Activated CD4-positive, alpha-beta T cell treated with anti-CD3 and anti-CD28 coated beads, Interleukin-2, amount 50 U/mL, for 24 hours (primary cell): ENCODE results near the gene TMSB10.

Experiments
- DNase-seq, 2 donors: peaks; one replicate each; pipeline ENCODE4 v3.0.0-alpha.2; 2020; ENCODE audit warnings: low read depth in 1 of 2, low spot score in 1 of 2

Gene TMSB10

DNA sequence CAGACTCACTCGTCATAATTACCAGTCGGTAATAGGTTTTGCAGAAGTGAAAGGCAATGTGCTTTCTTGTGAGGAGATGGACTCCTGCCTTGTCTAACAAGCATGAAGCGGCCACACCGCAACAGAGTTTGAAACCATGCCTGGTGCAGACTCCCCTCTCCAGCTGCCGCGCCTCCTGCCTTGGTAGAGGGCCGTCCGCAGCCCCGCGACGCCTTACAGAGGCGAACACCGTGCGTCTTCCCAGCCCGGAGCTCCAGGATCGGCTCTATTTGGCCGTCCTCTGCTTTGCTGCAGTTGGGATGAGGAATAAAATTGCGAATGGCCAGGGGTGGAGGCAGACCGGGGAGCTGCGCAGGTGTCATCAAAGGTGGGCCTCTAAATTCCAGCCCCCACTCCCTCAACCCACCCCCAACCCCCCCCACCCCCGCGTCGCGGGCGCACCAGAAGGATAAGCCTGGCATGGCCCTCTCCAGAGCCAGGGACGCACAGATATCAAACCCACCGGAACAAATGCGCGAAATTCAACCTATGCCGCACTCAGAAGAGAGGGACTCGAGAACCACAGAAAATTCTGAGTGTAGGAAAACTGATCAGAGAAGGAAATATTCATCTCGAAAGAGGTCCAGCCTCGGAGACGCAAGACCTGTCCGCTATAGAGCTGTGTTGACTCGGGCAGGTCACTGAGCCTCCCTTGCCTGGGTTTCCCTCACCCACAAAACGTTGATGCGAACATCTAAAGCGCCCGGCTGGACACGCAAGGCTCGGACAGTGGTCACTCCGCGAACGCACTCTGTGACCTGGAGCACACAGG, 25.7 kb upstream of the TMSB10 start:
- DNase-seq, result no peak

DNA sequence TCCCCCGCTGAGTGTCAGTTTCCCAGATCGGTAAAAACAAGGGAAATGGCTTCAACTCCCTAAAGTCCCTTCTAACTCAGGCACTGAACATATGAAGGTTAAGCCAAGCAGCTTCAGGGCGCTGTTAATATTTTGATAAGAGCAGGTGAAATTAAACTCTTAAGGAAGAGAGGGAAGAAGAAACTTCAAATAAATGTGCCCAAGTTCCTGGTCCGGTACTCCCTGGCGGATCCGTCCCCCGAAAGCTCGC, 25.1 kb upstream of the TMSB10 start:
- DNase-seq, result no peak

DNA sequence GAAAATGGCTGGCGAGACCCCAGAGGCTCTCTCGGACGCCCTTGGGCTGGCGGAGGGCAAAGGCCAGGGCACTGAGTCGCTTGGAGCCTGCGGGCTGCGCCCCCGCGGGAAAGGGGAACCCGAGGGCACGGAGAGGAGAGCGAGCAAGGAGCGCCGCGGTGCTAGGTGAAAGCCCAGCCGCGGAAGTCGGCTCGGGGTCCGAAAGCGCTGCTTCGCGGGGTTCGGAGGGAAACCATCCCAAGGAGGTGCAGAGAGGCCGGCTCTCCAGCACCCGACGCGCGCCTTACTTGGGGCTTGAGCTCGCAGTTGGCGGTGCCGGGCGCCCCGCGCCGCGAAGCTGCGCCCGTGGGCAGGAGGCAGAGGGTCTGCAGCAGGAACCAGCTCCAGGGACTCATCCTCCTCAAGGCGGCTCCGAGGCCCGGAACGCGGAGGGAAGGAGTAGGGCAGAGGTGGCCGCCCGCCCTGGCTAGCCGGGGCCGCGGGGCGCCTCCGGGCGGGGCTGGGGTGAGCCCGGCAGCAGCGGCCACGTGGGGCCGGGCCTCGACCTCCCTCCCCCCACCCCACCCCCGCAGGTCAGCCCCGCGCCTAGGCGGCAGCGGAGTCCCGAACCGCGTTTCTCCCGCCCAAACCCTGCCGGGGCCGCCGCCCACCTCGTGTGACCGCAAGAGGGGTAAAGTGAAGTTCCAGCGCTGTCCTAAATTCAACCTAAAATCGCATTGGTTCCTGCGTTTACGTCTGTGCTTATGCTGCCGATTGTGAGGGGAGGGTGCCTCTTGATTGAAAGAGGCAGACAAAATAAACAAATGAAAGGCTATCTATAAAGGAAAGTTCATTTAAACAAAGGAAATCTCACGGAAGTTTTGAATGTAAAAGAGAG, 24.6 kb upstream of the TMSB10 start, which contains the start of gene TRABD2A:
Gene TRABD2A (minus strand): TSS at position 440 of the 877 bp plus-strand sequence. CDS start 45 bp downstream, at position 395.
- DNase-seq, result peak; percentile 32 to 40

DNA sequence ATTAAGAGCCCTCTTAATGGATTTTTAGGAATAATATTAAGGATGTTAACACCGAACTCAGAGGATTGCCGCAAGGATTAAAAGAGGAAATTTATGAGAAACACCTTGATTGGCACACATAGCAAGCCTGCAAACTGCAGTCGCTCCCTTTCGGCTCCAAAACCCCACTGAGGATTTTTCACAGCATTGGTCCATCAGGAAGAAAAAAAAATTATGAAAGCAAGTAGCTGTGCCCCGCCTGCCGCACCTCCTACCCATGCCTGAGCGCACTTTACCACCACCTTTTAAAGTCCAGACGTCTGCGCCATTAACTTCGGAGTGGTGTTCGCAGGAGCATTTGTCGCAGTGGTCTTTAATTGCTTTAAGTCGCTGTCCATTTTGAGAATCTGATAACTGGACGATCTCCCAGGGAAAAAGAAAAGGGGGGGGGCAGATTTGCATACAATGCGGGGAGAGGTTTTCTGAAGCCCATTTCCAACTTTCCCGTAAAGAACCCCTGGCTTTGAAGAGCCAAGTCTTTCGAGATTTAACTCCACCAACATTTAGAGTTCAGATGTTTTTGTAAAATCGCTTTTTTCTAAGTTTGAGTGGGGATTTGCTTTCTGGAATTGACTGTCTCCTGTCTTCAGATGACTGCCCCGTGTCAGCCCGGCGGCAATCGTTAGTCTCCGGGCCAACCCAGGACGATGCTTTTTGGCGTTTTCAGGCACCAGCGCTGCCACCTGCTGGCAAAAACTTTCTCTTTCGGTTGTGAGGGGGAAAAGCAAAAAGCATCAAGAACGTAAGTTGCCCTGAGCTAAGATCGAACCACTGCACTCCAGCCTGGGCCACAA, 23.7 kb upstream of the TMSB10 start:
- peak; percentile 73 to 85 for DNase-seq

DNA sequence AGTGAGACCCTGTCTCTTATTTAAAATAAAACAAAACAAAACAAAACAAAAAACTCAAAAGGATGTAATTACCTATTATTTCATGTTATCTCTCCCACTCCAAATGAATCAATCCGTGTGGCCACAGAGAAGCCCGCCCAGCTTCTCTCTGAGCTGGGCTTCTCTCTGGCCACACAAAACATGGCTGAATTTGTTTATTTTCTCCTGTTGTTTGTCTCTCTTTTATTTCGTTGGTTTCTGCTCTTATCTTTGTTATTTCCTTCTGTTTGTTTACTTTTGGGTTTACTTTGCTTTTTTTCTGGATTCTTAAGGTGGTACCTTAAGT, 23.1 kb upstream of the TMSB10 start:
- DNase-seq, result no peak

DNA sequence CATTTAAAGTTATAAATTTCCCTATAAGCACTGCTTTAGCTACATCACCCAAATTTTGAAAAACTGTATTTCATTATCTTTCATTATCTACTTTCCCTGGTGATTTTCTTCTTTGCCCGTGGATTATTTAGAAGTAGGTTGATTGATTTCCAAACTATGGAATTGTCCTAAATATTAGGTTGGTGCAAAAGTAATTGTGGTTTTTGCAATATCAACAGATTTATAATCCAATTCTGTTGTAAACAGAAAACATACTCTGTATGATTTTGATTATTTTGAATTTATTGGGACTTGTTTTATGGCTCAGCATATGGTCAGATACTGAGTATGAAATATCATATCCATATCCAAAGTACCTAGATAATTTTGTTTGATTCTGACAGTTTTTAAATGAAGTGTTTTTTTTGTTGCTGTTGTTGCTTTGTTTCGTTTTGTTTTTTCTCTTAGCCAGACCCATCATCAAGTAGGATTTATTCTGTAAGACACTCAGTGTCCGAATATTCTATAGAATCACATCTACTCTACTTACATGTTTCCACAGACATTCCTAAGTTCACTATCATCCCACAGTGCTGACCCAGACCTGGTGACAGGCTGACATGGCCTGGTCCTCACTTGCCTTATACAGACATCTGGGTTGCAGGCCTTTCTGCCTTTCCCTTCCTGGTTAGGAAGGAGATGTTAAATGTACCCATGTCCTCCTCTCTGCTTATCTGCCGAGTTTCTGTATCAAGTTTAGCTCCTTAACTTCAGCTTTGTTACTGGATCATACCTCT, 22.5 kb upstream of the TMSB10 start:
- DNase-seq, result no peak

DNA sequence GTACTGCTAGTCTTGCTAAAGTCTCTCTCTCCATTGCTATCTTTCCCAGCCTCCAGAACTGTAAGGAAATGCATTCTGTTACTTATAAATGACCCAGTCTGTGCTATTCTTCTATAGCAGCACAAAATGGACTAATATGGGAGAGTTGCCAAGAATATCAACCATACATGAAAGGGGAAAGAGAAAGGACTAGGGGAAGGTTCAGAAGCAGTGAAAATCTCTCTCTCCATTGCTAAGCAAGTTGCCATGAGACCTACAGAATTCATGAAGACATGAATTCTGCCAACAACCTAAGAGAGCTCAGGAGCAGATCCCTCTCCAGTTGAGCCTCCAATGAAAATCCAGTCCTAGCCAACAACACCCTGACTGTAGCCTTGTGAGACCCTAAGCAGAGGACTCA, 21.0 kb upstream of the TMSB10 start:
- no peak for DNase-seq

DNA sequence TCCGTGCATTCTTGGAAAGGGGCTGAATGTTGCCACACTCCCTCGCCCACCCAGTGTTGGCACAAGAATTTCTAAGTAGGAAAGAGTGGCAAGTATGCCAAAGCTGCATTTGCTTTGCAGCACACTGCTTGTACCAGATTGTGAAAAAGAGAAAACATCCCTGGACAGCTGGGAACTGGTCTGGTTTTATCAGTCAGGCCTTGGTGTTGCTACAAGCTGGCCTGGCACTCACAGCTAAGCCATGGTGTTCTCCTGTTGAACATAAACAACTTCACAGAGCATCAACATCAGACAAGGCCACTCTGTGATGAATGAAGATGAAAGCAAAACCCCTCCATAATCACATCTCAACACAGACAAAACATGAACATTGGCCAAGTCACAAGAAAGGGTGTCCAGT, 20.3 kb upstream of the TMSB10 start:
- no peak for DNase-seq

DNA sequence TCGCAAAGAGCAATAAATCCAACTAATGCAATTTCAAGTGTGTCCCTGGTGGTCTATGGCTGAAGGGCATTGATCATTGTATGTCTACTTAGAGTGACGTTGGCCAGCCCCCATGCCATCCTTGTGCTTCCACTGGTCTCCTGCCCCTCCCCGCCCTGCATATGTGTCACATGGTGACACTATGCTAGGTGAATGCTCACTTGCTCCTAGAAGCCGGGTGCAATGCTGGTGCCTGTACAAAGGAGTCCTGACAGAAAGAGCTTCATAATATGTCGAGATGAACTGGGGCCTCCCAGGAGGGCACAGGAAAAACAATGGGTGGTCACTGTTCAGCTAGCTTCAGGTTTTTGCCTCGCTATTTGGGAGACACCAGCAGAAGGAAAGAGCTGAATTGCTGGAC, 18.7 kb upstream of the TMSB10 start:
- DNase-seq, result no peak

DNA sequence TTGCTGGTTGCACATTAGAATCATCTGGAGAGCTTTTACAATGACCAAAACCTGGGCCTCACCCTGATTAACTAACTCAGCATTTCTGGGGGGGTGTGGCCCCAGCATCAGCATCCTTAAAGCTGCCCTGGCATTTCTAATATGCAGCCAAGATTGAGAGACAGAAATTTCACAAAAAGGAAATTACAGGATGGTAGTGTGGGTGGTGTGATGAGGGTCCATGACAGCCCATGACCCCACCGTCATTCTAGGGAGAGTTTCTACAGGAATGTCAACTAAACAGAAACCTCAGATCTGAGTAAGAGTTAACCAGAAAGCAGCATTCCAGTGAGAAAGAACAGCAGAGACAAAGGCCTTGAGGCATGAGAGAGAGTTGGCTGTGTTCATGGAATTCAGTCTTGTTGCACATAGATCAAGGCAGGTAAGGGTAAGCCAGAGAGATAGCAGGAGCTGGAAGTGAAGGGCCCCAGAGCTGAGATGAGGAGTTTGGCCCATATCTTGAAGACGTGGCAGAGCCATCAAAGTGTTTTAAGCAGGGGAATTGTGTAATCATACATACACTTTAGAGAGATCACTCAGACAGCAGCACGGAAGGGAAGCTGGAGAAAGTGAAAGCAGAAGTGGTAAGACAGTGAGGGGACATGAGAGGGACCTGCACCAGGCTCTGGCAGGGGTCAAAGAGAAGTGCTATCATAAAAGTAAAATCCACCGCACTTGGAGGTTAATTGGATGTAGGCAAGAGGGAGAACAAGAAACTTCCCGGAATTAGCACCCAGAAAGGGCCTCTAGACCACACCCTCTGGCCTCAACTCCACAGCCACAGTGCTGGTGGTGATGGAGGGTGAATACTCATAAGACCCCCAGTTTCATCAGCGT, 16.8 kb upstream of the TMSB10 start:
- peak in 1 of 2 donors; percentile 39 for DNase-seq

DNA sequence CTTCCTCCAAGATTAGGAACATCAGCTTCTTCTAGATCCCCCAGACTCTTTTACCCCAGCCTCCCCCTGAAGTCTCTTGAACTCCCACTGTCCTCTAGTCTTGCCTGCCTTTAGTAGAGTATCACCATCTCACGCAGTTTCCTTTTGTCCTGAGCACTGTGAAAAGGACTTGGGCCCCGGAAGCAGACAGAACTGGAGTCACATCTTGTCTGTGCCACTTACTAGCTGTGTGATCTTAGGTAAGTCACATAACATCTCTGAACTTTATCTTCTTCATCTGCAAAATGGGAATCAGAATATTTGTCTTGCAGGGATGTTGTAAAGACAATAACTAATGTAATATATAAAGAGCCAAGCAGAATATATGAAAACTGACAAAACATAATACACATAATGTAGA, 16.1 kb upstream of the TMSB10 start:
- no peak for DNase-seq

DNA sequence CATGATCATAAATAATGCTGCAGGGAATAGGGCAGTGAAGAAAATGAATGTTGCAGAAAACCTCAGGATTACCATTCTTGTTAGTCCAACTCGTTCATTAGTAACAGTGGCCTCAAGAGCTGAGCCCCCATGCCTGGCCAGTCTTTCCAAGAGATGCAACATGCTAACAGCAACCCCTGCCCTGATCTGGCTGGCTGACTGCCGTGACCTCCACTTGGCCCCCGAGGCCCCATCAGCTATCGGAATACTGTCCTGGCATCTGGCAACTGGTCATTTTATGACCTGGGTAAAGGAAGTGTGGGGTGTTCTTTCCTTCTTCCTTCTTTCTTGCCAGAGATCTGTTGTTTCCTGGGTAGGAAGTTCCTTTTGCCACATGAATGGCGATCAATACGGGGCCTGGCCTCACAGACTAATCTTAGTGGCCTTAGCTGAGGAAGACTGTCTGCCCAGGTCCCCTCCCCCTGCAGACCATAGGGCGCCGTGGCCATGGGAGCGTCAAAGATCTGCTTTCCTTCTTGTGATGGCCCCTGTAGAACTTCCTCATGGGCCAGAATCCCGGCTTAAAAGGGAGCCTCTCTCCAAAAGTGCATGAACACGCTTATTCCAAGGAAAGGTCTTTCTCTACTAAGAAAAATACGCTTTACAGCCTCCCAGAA, 14.0 kb upstream of the TMSB10 start:
- DNase-seq, result no peak

DNA sequence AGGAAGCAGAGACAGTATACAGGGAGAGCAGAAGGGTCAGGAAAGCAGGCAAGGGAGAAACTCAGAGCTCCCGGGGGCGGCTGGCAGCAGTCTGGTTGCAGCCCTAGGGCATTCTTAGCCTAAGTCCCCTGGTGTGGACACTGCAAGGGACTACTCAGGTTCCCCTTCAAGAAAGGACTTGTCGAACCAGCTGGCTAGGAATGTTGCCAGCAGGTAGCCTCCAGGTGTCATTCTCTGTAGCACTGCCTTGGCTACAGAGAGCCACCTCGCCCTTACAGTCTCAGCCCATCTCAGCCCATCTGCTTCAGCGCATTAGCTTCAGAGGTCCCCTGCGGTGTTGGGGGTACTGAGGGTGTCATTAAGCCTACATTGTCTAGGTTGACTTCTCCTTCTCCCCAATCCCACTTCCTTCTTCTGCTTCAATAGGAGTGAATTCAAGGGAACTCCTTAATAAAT, 11.3 kb upstream of the TMSB10 start:
- DNase-seq, result no peak

DNA sequence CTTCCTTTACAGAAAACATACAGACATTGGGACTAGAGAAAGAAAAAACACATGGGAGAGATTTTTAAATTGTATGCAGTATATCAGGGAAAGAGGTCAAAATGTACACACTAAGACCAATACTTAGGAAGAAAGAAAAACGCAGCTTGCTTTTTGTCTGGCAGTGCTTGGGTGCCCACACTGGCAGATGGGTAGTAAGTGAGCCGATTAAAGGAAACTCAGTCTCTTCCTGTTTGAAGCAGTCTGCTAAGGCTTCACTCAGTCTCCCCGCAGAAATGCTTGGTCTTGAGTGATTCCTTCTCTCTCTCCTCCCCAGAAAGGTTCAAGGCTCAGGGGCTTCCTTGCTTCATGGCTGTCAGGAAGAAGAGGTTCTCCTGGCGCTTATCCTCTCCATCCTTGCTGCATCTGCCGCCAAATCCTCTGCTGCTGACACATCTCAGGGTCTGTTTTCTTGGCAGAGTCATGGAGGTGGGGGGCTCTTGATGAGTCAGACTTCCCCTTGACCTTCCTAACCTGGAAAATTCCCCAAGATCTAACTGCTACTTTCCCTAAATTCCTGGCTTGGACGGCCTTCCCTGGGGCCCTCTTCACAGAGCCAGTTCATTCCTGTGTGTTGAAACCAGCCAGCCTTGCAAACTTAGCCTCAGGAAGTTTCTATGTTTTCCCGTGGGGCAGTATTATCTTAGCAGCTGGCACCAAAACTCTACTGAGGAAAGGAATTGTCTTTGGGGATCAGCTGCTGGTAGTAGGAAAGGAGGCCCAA, 10.5 kb upstream of the TMSB10 start:
- no peak for DNase-seq

DNA sequence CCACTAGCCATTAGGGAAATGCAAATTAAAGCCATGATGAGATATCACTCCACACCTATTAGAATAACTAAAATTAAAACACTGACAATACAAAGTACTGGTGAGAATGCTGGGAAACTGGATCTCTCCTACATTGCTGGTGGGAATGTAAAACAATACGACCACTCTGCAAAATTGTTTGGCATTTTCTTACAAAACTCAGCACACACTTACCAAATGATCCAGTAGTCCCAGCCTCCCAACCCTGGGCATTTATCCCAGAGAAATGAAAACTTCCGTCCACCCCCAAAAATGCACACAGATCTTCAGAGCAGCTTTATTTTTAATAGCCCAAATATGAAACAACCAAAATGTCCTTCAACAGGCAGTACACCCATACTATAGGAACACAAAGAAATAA, 8.9 kb upstream of the TMSB10 start:
- no peak for DNase-seq

DNA sequence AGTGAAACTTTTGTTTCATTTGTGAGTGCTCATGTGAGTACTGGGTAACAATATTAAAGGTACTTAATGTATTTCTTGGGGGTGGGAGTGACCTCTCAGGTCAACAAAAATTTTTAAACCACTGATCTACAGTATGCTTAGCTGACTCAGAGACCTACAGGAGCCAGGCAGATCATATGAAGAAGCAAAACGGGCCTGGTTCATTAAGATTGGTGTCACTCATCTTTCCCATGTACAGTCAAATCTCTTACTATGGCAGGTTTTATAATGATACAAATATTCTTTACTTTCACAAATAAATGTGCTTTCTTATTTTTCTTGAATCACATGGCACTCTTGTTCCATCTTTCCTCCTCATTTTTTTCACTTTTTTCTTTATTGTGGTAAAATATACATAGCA, 7.7 kb upstream of the TMSB10 start:
- no peak for DNase-seq

DNA sequence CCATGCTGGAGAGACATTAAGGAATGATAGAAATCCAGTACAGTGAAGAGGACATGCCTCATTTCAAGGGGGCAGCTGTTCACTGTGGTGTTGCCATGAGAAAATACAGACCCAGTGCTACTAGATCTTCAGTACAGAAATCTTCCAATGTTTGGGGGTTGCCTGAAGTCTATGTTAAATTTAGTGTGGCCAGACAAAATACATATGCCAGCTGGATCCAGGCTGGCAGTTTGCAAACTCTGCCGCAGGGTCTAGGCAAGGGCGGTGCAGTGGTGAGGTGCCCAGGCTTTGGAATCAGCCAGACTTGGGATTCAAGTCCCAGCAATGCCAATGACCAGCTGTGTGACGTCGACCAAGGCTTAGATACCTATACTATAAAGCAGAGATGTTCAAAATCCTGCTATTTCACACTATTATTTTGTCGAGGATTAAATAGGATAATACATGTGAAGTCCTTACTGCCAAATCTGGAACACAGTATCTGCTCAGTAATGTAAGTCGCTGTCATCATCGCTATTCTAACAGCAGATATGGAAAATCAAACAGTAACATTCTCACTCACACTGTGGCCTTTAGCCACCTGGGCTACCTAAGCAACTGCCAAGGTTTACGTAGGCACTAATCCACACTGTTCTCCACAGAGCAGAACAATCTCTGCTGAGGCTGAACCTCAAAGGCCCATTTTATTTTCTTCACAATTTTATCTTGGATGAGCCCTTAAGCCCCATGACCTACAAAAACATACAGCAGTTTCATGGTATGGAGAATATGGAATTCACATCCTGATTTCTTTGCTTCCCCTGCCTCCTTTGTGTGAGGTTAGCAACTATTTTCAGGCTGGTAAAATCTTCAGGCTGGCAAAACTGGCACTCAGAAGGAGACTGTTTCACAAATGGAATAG, 5.9 kb upstream of the TMSB10 start:
- no peak for DNase-seq

DNA sequence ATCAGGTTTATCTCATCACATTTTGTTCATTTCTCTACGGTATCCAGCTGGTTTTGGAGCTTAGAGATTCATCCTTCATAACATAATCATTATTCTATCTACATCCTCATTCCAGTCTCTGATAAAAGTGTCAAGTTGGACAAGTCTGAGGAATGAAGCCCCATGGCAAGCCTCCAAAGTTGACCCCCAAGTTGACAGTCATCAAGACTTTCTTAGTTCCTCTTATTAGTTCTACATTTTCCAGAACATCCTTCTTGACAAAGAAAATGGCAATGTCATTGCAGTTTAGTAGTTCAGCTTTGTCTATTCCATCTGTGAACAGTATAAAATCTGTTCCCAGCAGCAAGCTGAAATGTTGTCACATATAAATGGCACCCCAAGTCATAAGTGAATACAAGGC, 4.5 kb upstream of the TMSB10 start:
- no peak for DNase-seq
